Measurements from ENCODE around the gene MICAL3. TPM values are rescaled to one million over a fixed set of nuclear protein-coding genes. Genes with fewer than 3 reads are reported as not detected.

MICAL3 gene
- total RNA-seq, 1 donor from 2014 or later: 131 TPM

DNA sequence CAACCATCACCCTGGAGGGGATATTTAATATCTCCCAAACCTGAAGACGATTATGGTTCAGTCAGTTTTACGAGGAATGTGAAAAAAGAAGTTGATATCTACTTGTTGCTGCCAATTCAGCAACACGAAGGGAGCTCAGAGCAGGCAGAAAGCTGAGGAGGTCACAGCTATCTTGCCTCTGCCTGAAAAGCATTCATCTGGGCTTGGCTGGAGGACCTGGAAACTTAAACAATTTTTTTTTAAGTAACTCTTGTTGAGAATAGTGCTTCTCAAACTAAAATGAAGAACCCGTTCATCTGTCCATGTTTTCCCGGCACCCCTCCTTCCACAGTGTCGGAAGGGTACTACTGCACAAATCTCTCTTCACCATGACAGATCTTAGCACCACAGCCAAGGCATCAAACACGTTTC, 98.9 kb downstream of the MICAL3 start:
- peak; percentile 40 for DNase-seq (ENCODE audit: low spot score)
- no peak for ATAC-seq
- intact Hi-C loops (cut with DNase I): no loop called here

DNA sequence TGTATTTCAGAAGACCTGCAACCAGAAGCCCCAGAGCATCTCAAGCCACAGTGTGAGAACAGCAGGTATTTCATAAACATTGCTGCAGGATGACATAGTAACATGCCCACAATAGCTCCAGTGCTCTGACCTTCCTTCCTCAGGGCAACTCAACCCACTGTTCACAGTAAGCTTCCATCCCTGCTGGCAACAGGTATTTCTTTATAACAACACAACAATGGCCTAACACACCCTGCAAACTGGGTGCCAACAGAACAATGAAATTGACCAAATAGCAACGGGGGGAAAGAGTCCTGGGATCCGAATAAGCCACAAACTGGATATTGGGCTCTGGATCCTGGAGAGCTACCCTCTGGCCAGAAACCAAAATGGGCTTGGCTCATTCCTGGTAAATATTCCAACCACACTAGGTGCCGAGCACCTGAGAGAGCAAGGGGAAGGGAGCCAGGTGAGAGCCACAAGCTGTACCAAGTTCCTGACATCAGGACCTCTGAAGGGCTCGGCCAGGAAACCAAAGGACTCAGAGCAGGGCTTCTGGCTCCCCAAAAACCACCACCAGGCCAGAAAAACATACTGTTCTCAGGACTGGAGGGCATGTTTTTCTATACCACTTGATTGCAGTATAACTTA, 99.5 kb downstream of the MICAL3 start:
- ATAC-seq: no peak
- peak; percentile 45 for DNase-seq (ENCODE audit: low spot score)
- intact Hi-C loops (cut with DNase I): no loop called here

DNA sequence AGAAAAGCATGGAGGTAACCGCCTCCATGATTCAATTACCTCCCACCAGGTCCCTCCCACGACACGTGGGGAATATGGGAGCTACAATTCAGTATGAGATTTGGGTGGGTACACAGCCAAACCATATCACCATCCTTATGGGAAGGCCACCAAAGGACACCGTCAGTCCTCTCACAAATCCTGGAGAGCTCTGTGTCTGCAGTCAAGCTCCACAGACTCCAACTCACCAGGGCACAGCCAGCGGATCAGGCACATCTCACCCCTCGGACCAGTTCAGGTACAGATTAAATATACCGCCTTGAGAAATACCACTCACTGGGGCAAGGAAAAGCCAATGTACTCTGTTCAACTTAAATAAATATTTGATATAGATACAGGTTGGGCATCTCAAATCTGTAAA, 100.3 kb downstream of the MICAL3 start:
- intact Hi-C loops (cut with DNase I): no loop called here
- ATAC-seq: no peak
- peak; percentile 23 for DNase-seq (ENCODE audit: low spot score)

DNA sequence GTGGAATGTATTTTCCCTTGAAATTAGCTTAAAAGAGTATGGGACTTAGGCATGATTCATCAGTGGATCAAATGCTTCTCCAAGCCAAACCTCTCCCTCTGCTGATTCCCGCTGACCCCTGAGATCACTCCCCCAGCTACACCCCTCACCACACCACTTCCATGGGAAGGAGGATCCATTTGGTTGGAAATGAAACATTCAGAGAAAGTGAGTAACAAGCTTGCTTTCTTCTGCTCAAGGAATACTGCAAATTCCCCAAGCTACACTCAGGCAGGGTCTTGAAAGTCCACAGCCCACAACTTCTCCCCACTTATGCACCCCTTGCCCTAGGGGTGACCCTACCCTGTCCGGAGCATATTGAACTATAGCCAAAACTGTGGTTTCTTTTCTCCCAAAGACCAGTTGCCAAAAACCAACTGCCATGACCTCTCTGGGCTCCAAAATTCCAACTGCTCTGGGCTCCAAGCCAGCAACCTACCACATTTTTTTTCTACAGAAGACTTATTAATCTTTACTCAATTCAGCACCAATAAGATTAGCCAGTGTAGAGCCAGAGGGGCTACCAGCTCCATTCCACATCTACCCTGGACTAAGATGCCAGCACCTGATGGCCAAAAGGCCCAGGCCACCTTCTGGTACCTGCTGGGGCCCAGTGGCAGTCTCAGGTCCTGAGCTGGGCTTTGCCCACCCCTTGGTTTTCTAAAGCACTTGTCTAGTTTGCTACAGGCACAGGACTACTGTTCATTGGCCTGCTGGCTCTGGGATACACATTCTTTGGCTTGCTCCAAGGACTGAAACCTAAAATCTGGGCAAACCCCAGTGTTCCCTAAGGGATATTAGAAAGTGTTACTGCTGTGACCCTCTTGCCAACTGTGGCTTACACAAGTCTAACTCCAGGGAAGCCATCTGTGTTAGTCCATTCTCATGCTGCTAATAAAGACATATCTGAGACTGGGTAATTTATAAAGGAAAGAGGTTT, 101.1 kb downstream of the MICAL3 start:
- peak; percentile 71 for DNase-seq (ENCODE audit: low spot score)
- peak; percentile 77 for ATAC-seq
- intact Hi-C loops (cut with DNase I): no loop called here

DNA sequence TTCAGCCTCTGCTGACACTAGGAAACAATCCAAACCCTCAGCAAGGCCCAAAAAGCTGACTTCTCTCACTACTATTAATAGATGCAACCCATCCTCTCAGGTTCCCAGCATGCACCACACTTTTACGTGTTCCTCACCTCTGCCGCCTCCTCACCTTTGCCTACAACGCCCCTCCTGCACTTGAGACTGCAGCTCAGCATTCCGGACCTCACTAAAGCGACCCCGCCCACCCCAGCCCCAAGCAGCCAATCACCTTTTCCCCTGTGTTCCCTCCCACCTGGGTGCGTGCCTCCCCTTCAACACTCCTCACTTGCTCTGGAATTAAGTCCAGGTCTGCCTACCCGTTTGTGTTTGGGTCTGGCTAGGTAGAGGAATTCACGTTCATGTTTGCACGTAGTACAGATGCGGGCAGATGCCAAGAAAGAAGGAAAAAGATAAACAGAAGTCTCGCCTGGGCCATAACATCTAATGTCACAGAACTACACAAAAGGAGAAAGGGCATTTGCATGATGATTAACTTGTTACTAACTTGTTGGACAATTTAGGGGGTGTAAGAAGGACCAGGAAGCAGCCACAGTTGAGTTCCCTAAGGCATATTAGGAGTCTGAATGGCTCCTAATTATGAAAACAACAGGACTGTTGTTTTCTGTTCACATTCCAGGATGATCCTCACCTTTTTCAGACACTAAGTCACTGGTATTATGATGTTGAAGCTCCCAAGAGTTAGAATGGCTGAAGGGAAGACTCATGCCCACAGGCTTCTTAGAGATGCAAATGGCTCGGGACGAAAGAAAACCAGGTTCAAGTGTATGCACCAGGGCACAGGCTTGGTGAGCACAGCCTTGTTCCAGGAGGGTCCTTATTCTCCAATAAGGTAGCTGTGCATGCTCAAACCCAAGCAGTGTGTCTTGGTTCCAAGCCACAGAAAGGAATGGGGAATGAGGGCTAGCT, 102.2 kb downstream of the MICAL3 start:
- intact Hi-C loops (cut with DNase I): no loop called here
- ATAC-seq: no peak
- peak; percentile 52 for DNase-seq (ENCODE audit: low spot score)

GRCh38 chr22:17920992-17921650, 103.2 kb downstream of the MICAL3 start:
- ATAC-seq: no peak
- intact Hi-C loops (cut with DNase I): no loop called here
- no peak for DNase-seq (ENCODE audit: low spot score)

- intact Hi-C loops (cut with DNase I): no loop called here
- no peak for DNase-seq (ENCODE audit: low spot score)
- peak; percentile 57 for ATAC-seq
These were observed 104.2 kb downstream of the MICAL3 start for GRCh38 chr22:17920145-17920605.

- DNase-seq (ENCODE audit: low spot score) (no peak), ATAC-seq (no peak)
- intact Hi-C loops (cut with DNase I): loop anchor here (10.0 kb wide), 1 partner anchor 105 kb away; the partner anchor contains the start of gene MICAL3
These were observed 104.9 kb downstream of the MICAL3 start for GRCh38 chr22:17919276-17920144.

GRCh38 chr22:17918840-17919239, 105.5 kb downstream of the MICAL3 start:
- intact Hi-C loops (cut with DNase I): loop anchor here (10.0 kb wide), 1 partner anchor 106 kb away; the partner anchor contains the start of gene MICAL3
- ATAC-seq: no peak
- no peak for DNase-seq (ENCODE audit: low spot score)

- DNase-seq (ENCODE audit: low spot score) (no peak), ATAC-seq (no peak)
- intact Hi-C loops (cut with DNase I): loop anchor here (10.0 kb wide), 1 partner anchor 107 kb away; the partner anchor contains the start of gene MICAL3
These were observed 106.8 kb downstream of the MICAL3 start for GRCh38 chr22:17917490-17917983.

DNA sequence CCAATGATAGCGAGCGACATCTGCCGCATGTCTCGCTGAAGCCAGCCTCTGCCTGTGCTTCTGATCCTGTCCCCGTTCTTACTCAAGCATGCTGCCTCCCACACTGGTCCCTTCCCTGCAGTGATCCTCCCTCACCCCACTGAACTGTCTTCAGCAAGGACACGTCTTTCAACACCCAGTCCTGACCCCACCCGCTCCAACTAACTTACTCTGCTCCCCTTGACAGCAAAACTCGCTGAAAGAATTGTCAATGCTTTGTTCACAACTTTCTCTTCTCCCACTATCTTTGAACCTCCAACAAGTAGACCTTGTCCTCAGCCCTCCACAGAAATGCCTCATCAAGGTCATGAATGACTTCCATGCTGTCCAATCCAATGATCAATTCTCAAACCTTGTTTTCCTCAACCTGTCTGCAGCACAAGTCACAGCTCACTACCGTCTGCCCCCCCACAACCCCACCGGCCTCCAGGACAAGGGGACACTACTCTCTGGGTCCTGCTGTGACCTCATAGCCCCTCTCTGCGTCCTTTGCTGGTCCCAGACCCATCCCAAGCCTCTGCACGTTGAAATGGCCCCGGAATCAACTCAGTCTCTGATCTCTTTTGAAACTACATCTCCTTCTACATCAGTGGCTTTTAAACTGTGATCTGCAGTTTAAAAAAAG, 108.0 kb downstream of the MICAL3 start:
- intact Hi-C loops (cut with DNase I): loop anchor here (10.0 kb wide), 1 partner anchor 108 kb away; the partner anchor contains the start of gene MICAL3
- ATAC-seq (no peak), DNase-seq (ENCODE audit: low spot score) (no peak)

- no peak for DNase-seq (ENCODE audit: low spot score)
- intact Hi-C loops (cut with DNase I): loop anchor here (10.0 kb wide), 1 partner anchor 109 kb away; the partner anchor contains the start of gene MICAL3
- no peak for ATAC-seq
These were observed 108.7 kb downstream of the MICAL3 start for GRCh38 chr22:17915676-17916075.

DNA sequence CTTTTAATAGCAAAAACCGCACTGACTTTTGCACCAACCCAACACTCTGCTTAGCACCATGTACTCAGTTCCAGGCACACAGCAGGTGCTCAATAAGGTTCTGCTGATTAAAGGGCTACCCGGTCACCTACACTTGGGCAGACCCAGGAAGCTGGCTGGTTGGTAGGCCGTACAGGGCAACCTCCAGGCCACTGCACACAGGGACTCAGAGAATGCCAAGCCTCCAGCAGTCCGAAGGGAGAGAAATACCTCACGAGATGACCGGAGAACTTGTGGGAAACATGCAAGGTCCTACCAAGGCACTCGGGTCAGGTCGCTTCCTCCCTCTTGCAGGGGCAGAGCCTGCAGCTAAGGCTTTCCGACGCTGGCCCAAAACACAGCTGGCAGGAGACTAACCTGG, 109.2 kb downstream of the MICAL3 start:
- DNase-seq (ENCODE audit: low spot score): no peak
- ATAC-seq: no peak
- intact Hi-C loops (cut with DNase I): loop anchor here (10.0 kb wide), 1 partner anchor 110 kb away; the partner anchor contains the start of gene MICAL3

DNA sequence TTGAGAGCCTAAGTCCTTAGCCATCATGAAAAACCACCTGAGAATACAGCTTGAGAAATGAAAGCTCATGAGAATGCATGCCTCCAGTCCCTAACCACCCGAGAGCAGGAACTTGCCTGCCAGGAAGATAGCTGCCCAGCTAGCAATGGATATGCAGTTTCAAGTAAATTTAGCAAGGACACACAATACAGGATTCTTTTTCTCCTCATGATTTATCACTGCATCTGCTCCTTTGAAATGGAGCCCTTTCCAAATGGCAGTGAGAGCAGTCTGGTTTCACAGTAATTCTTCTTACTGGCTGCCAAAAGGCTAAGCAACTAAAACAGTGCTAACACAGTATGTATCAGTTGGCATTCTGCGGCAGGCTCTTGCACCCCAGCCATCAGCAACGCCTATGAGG, 109.9 kb downstream of the MICAL3 start:
- ATAC-seq (no peak), DNase-seq (ENCODE audit: low spot score) (no peak)
- intact Hi-C loops (cut with DNase I): loop anchor here (10.0 kb wide), 1 partner anchor 110 kb away; the partner anchor contains the start of gene MICAL3

GRCh38 chr22:17913801-17914347, 110.5 kb downstream of the MICAL3 start:
- intact Hi-C loops (cut with DNase I): loop anchor here (10.0 kb wide), 1 partner anchor 111 kb away; the partner anchor contains the start of gene MICAL3
- DNase-seq (ENCODE audit: low spot score): no peak
- ATAC-seq: no peak
